Neuronal stem cell (in vitro differentiated cells): Measurements from ENCODE around the gene HIPK4.

Source experiments
- DNase-seq: peaks from one replicate; pipeline ENCODE4 v3.0.0-alpha.2; 2013; ENCODE audit warnings: low spot score
- H2AFZ ChIP-seq: one replicate; pipeline ENCODE4 v1.6.1; 2013; ENCODE audit warnings: mild to moderate bottlenecking, low read length, inconsistent platforms
- H2AK5ac ChIP-seq: 2 replicates; pipeline ENCODE4 v1.6.1; 2013; ENCODE audit warnings: low read depth, mild to moderate bottlenecking, inconsistent platforms, low read length, moderate library complexity, mixed read lengths
- H2BK120ac ChIP-seq: 2 replicates; pipeline ENCODE4 v1.6.1; 2013; ENCODE audit warnings: low read depth, mild to moderate bottlenecking, inconsistent platforms, low read length, moderate library complexity, mixed read lengths
- H2BK12ac ChIP-seq: one replicate; pipeline ENCODE4 v1.6.1; 2013; ENCODE audit warnings: low read length, inconsistent platforms
- H2BK15ac ChIP-seq: 2 replicates; pipeline ENCODE4 v1.6.1; 2013; ENCODE audit warnings: mild to moderate bottlenecking, low read length, inconsistent platforms, mixed read lengths
- H2BK5ac ChIP-seq: one replicate; pipeline ENCODE4 v1.6.1; 2013; ENCODE audit warnings: inconsistent platforms, mild to moderate bottlenecking, low read length, moderate library complexity
- H3K14ac ChIP-seq: one replicate; pipeline ENCODE4 v1.6.1; 2013; ENCODE audit warnings: low read length, inconsistent platforms
- H3K18ac ChIP-seq: 2 replicates; pipeline ENCODE4 v1.6.1; 2013; ENCODE audit warnings: low read length, inconsistent platforms
- H3K23ac ChIP-seq: 2 replicates; pipeline ENCODE4 v1.6.1; 2013; ENCODE audit warnings: low read depth, mild to moderate bottlenecking, mixed read lengths, low read length, inconsistent platforms; ENCODE audit not compliant: poor library complexity
- H3K27ac ChIP-seq: replicated peaks from 3 replicates; pipeline ENCODE4 v1.5.1; 2013; ENCODE audit warnings: low read length, inconsistent platforms
- H3K27me3 ChIP-seq, 3 experiments: 2 replicates each; pipeline ENCODE4 v1.6.1; 2013; ENCODE audit warnings: low read length in 3 of 3, mild to moderate bottlenecking in 2 of 3, inconsistent platforms in 1 of 3, low read depth in 1 of 3, mixed read lengths in 1 of 3, moderate library complexity in 1 of 3; ENCODE audit not compliant: control insufficient read depth in 3 of 3, insufficient read depth in 3 of 3
- H3K36me3 ChIP-seq, 2 donors: replicated peaks in 1 of 2; 2 replicates each; pipeline ENCODE4 v1.6.1; 2013; ENCODE audit warnings: low read length in 2 of 2; ENCODE audit not compliant: control insufficient read depth in 2 of 2, insufficient read depth in 2 of 2
- H3K4ac ChIP-seq: 2 replicates; pipeline ENCODE4 v1.6.1; 2013; ENCODE audit warnings: inconsistent platforms, mild to moderate bottlenecking, low read length, moderate library complexity
- H3K4me1 ChIP-seq, 2 donors: 1 replicate in 1 of 2; 2 replicates in 1 of 2; pipeline ENCODE4 v1.6.1; 2013; ENCODE audit warnings: low read length in 2 of 2, low read depth in 1 of 2; ENCODE audit not compliant: control insufficient read depth in 2 of 2, insufficient read depth in 1 of 2
- H3K4me2 ChIP-seq: one replicate; pipeline ENCODE4 v1.6.1; 2013; ENCODE audit warnings: mild to moderate bottlenecking, low read length, inconsistent platforms; ENCODE audit not compliant: insufficient read depth, poor library complexity, severe bottlenecking
- H3K4me3 ChIP-seq, 2 donors: 2 replicates each; pipeline ENCODE4 v1.5.1; 2013; ENCODE audit warnings: low read length in 2 of 2, mild to moderate bottlenecking in 2 of 2, inconsistent platforms in 1 of 2, moderate library complexity in 1 of 2
- H3K79me1 ChIP-seq: one replicate; pipeline ENCODE4 v1.6.1; 2013; ENCODE audit warnings: low read depth, mild to moderate bottlenecking, inconsistent platforms, low read length, moderate library complexity
- H3K9ac ChIP-seq: one replicate; pipeline ENCODE4 v1.6.1; 2013; ENCODE audit warnings: mild to moderate bottlenecking, low read depth, low read length, inconsistent platforms; ENCODE audit not compliant: poor library complexity
- H3K9me3 ChIP-seq, 2 donors: replicated peaks in 1 of 2; 2 replicates each; pipeline versions ENCODE3 to v1.6.1; 2013; ENCODE audit warnings: low read length in 2 of 2, mild to moderate bottlenecking in 2 of 2, inconsistent platforms in 1 of 2, low read depth in 1 of 2, mixed read lengths in 1 of 2, moderate library complexity in 1 of 2; ENCODE audit not compliant: control insufficient read depth in 2 of 2, insufficient read depth in 1 of 2
- H4K8ac ChIP-seq: one replicate; pipeline ENCODE4 v1.6.1; 2013; ENCODE audit warnings: low read depth, mild to moderate bottlenecking, inconsistent platforms, low read length, moderate library complexity
- H4K91ac ChIP-seq: one replicate; pipeline ENCODE4 v1.6.1; 2013; ENCODE audit warnings: low read length, low read depth, mild to moderate bottlenecking, inconsistent platforms; ENCODE audit not compliant: poor library complexity
- WGBS, 2 donors: extraction: QIAGEN DNeasy Blood & Tissue Kit; methylation state at CpG; one replicate each; pipeline ENCODE4 v1.1.7; 2013; ENCODE audit warnings: missing lambda C conversion rate in 2 of 2, mixed read lengths in 1 of 2; ENCODE audit not compliant: insufficient read length in 2 of 2, insufficient replicate concordance in 1 of 2; ENCODE audit errors: extremely low coverage in 2 of 2; 5-methylcytosine and 5-hydroxymethylcytosine counted together

HIPK4 gene

DNA sequence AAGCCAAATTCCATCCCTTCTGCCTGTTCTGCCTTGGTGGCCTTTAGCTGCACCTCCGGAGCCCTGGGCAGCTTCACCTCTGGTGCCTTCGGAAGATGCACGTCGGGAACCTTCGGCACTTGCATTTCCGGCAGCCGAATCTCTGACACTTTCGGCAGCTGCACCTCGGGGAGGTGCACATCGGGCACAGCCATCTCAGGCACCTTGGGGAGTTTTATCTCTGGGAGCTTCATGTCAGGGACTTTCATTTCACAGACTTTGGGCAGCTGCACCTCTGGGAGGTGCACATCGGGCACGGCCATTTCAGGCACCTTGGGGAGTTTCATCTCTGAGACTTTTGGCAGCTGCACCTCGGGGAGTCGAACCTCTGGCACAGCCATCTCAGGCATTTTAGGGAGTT is 6.0 kb upstream of the HIPK4 start:
- no CpG with 5 or more reads among the region's 14 CpGs for WGBS, 2 donors
- no peak overlapping the region for H3K4me3 ChIP-seq
- no peak overlapping the region for H3K9ac ChIP-seq
- peaks cover 0 to 5% of the 10 kb centered on the region in 2 donors for H3K4me1 ChIP-seq
- H3K27ac ChIP-seq, result no peak overlapping the region
- no peak overlapping the region for H2BK15ac ChIP-seq
- no peaks in the 10 kb centered on the region for H3K36me3 ChIP-seq
- no peak overlapping the region for H3K18ac ChIP-seq
- no peak overlapping the region for H2BK12ac ChIP-seq
- H2AK5ac ChIP-seq, result no peak overlapping the region
- no peak for DNase-seq
- H3K4me2 ChIP-seq, result no peak overlapping the region
- H3K4ac ChIP-seq, result no peak overlapping the region
- H2AFZ ChIP-seq, result no peak overlapping the region
- no peak overlapping the region for H4K91ac ChIP-seq
- no peak overlapping the region for H3K14ac ChIP-seq
- no peaks in the 10 kb centered on the region for H3K79me1 ChIP-seq
- H4K8ac ChIP-seq, result no peak overlapping the region
- peak overlapping the region; percentile 1 for H3K23ac ChIP-seq
- peak overlapping the region; percentile 13 for H2BK5ac ChIP-seq
- H3K27me3 ChIP-seq, result peaks cover 0 to 5% (median 4%) of the 10 kb centered on the region in 3 experiments
- H3K9me3 ChIP-seq, result no peaks in the 10 kb centered on the region
- H2BK120ac ChIP-seq, result no peak overlapping the region

DNA sequence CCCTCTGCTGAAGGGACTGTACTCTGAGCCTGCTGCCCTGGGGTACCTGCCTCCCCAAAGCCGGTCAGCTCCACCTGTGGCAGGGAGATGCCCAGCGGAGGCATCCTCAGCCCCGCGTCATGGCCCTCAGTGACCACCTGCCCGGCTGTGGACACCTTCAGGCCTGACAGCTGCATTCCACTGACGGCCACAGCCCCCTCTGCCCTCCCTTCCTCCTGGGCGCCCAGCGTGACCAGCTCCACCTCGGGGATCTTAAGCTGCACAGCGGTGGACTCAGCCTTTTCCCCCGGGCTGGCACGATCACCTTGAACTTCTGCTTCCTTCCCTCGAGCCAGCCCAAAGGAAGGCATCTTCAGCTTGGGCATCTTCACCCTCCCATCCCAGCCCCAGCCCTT is 4.8 kb upstream of the HIPK4 start:
- H4K8ac ChIP-seq, result no peak overlapping the region
- H2AK5ac ChIP-seq, result peak overlapping the region; percentile 74
- H3K9ac ChIP-seq, result peak overlapping the region; percentile 72
- no CpG with 5 or more reads among the region's 13 CpGs for WGBS, 2 donors
- H3K27me3 ChIP-seq, result peaks cover 0 to 5% (median 4%) of the 10 kb centered on the region in 3 experiments
- H3K4me3 ChIP-seq, result no peak overlapping the region
- no peaks in the 10 kb centered on the region for H3K79me1 ChIP-seq
- no peak overlapping the region for H3K4ac ChIP-seq
- peak overlapping the region; percentile 44 for H3K23ac ChIP-seq
- H2BK15ac ChIP-seq, result peak overlapping the region; percentile 62
- H3K36me3 ChIP-seq, result no peaks in the 10 kb centered on the region
- H3K9me3 ChIP-seq, result no peaks in the 10 kb centered on the region
- H3K18ac ChIP-seq, result peak overlapping the region; percentile 2
- no peak for DNase-seq
- no peak overlapping the region for H2BK5ac ChIP-seq
- H3K4me2 ChIP-seq, result no peak overlapping the region
- no peak overlapping the region for H3K27ac ChIP-seq
- no peak overlapping the region for H2AFZ ChIP-seq
- H3K4me1 ChIP-seq, result peaks cover 0 to 5% of the 10 kb centered on the region in 2 donors
- H4K91ac ChIP-seq, result no peak overlapping the region
- no peak overlapping the region for H2BK120ac ChIP-seq
- H2BK12ac ChIP-seq, result no peak overlapping the region
- no peak overlapping the region for H3K14ac ChIP-seq

DNA sequence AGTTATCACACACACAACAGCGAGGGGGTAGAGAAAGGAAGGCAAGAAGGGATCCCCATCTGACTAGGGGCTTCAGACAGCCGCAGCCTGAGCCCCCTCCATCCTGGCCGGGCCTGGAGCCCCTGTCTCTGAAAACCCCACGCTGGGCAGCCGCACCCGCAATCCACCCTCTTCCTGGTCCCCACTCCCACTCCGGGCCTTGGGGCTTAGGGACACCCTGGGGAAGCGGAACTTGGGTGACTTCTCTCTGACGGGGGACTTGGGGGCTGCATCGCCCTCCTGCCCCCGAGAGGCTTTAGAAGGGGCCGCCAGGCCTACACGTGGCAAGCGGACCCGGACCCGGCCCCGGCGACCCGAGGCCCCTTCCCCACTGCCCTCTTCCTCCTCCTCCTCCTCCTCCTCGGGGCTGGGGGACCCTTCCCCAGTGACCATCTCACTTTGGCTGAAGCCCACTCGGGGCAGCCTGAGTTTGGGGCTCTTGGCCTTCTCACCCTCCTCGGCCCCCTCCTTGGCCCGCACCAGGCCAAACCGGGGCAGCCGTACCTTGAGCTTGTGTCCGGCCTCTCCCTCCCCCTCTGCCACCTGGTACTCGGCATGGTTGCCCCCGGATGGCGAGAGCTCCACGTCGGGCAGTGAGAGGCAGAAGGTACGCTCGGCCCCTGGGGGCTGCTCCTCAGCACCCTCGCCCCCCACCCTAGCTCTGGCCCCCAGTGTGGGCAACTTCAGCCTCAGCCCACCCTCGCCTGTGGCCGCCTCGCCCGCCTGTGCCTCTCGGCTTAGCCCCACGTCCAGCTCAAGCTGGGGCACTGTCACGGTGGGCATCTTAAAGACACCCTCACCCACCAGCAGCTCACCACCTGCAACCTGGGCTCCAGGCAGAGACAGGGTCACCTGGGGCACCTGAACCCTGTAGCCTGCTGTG is 4.2 kb upstream of the HIPK4 start:
- no CpG with 5 or more reads among the region's 41 CpGs for WGBS, 2 donors
- H3K4ac ChIP-seq, result no peak overlapping the region

DNA sequence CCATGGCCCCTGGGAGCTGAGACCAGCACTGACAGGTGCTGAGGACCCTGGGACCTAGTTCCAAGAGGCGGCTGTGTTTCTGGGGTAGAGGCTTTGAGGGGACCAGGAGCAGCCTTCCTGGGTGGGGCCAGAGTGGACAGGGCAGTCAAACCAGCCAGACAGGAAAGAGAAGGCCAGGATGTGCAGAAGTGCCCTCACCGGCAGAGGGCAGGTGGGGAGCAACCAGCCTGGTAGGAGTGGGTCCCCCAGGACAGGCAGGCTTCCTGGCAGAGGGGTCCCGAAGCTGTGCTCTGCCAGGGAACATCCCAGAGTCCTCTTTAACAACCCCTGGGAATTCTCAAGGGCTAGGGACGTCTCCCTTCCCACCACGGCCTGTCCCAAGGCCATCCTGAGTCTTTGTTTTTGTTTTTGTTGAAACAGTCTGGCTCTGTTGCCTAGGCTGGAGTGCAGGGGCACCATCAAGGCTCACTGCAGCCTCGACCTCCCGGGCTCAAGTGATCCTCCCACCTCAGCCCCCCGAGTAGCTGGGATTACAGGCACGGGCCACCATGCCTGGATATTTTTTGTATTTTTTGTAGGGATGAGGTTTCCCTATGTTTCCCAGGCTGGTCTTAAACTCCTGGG is 3.0 kb upstream of the HIPK4 start:
- no peak overlapping the region for H2BK15ac ChIP-seq

More for the DNA sequence above, 4.2 kb upstream of the HIPK4 start:
- Histone ChIP-seq H4K8ac (no peak overlapping the region), H3K9me3 (no peaks in the 10 kb centered on the region), H3K23ac (no peak overlapping the region), H3K27ac (no peak overlapping the region), H2BK15ac (peak overlapping the region; percentile 51), H2BK5ac (no peak overlapping the region), H3K4me3 (no peak overlapping the region), H3K18ac (peak overlapping the region; percentile 2), H3K27me3 (peaks cover 0 to 5% (median 4%) of the 10 kb centered on the region in 3 experiments), H3K79me1 (no peaks in the 10 kb centered on the region), H2AFZ (no peak overlapping the region), H3K14ac (no peak overlapping the region), H3K36me3 (no peaks in the 10 kb centered on the region), H3K4me1 (peaks cover 0 to 5% of the 10 kb centered on the region in 2 donors), H4K91ac (no peak overlapping the region), H2AK5ac (peak overlapping the region; percentile 74), H3K9ac (peak overlapping the region; percentile 50), H2BK12ac (peak overlapping the region; percentile 68), H2BK120ac (no peak overlapping the region), H3K4me2 (no peak overlapping the region)
- no peak for DNase-seq

More for the DNA sequence above, 3.0 kb upstream of the HIPK4 start:
- no peaks in the 10 kb centered on the region for H3K9me3 ChIP-seq
- no peak overlapping the region for H2BK120ac ChIP-seq
- H3K14ac ChIP-seq, result no peak overlapping the region
- H4K91ac ChIP-seq, result no peak overlapping the region
- no peak overlapping the region for H3K4me2 ChIP-seq
- H2BK12ac ChIP-seq, result no peak overlapping the region
- H4K8ac ChIP-seq, result no peak overlapping the region
- no peak overlapping the region for H2AFZ ChIP-seq
- peak overlapping the region; percentile 5 for H3K18ac ChIP-seq
- no CpG with 5 or more reads among the region's 9 CpGs for WGBS, 2 donors
- no peaks in the 10 kb centered on the region for H3K79me1 ChIP-seq
- H2BK5ac ChIP-seq, result no peak overlapping the region
- no peak overlapping the region for H3K27ac ChIP-seq
- no peak overlapping the region for H3K23ac ChIP-seq
- no peak overlapping the region for H2AK5ac ChIP-seq
- no peak overlapping the region for H3K4ac ChIP-seq
- no peaks in the 10 kb centered on the region for H3K4me1 ChIP-seq
- DNase-seq, result no peak
- H3K27me3 ChIP-seq, result peaks cover 0 to 5% (median 0%) of the 10 kb centered on the region in 3 experiments
- no peak overlapping the region for H3K4me3 ChIP-seq
- no peaks in the 10 kb centered on the region for H3K36me3 ChIP-seq
- no peak overlapping the region for H3K9ac ChIP-seq
